GM13977 (cell line): Measurements from ENCODE around the gene SMC4.

Experiments
- DNase-seq: peaks from one replicate; pipeline ENCODE4 v3.0.0; 2012; ENCODE audit warnings: low spot score
- CTCF ChIP-seq: IDR thresholded peaks from 2 replicates; pipeline ENCODE4 v1.5.1; 2012; ENCODE audit warnings: mild to moderate bottlenecking, control low read depth; ENCODE audit not compliant: insufficient read depth; ENCODE audit errors: extremely low read depth, missing control alignments
- in situ Hi-C: fragments of 300-500 bp; cut with MboI; formaldehyde crosslinking; loops from one replicate; pipeline ENCODE4 v1.12.0; 2022; ENCODE audit warnings: low sequenced_read_pairs, low pct_unique_long_range_greater_than_20kb, mixed read lengths, inconsistent platforms; ENCODE audit not compliant: unreplicated experiment

The SMC4 gene

GRCh38 chr3:160472344-160472743 is 72.9 kb downstream of the SMC4 start:
- no peak for TF ChIP-seq CTCF
- DNase-seq = no peak
- in situ Hi-C loops = no loop called here

GRCh38 chr3:160473221-160473620 is 73.8 kb downstream of the SMC4 start:
- no peak for DNase-seq
- in situ Hi-C loops = no loop called here

GRCh38 chr3:160473978-160474377 is 74.5 kb downstream of the SMC4 start:
- in situ Hi-C loops = no loop called here
- DNase-seq = no peak
- no peak for TF ChIP-seq CTCF

More at GRCh38 chr3:160473221-160473620, 73.8 kb downstream of the SMC4 start:
- TF ChIP-seq CTCF = no peak

DNA sequence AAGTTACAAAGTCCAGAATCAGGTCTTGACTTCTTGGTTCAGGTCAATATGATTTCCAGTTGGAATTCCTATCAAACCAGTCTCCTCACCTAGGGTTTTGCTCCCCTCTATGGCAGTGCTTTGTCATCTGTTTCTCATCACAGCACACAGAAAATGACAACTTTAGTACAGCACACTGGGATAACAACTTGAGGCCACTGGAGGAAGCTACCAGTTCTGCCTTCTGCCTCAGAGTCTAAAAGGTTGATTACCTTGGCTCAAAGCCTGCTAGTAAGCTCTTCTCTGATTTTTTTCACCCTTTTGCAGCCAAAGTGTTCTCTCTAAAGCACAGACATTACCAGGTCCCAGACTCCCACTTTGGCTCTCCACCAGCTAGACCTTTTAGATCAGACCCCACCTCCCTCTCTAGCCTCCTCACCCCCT is 75.0 kb downstream of the SMC4 start:
- TF ChIP-seq CTCF = no peak
- in situ Hi-C loops = no loop called here

DNA sequence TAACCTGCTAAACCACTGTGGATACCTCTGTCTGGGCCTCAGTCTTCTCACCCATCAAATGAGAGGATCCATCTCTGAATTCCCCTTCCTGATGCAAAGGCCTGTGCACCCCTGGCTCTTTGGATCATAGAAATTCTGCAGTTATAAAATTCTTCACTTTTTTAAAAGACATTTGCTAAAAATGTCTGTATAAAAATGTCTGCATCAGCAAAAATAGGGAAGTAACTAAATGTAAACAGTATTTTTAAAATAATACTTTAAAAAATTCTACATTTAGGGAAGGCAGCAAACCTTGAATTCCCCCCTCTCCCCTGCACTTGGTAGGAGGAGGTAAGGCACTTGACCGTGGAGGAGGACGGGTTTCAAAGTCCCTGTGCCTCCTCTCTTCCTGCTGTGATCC is 75.7 kb downstream of the SMC4 start:
- in situ Hi-C loops = no loop called here
- no peak for TF ChIP-seq CTCF
- DNase-seq = no peak

More for the DNA sequence above, 75.0 kb downstream of the SMC4 start:
- DNase-seq = no peak

DNA sequence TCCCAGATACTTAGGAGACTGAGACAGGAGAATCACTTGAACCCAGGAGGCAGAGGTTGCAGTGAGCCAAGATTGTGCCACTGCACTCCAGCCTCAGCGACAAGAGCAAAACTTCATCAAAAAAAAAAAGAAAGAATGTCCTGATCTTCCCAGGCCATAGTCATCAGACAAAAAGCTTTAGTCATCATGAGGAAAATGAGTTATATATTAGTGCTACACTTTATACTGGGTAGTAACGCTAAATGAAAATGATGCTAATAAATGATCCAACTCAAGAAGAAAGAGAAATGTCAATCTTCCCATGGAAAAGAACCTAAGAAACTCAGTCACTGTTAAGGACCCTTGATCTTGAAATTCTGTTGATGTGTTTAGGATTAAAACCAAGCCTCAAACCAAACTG is 76.4 kb downstream of the SMC4 start:
- in situ Hi-C loops = no loop called here
- DNase-seq = no peak
- no peak for TF ChIP-seq CTCF

DNA sequence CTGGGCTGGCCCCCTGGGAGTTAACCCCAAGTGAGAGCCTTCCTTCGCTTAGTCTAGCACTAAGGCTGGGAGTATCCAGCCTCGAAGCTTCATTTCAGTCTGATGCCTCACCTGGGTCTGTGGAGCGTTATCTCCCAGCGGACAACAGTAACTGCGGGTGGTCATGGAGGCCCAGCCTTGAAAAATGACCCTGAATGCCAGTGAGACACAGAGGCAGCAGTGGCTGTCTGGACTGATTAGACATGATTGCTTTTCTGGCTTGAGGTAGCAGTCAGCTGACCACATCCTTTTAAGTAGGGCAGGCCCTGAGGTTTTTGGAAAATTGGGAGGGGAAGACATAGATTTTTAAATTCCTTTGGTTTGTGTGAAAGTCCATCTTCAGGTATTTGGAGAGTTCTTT is 78.3 kb downstream of the SMC4 start:
- no peak for TF ChIP-seq CTCF

More for the DNA sequence above, 78.3 kb downstream of the SMC4 start:
- in situ Hi-C loops = no loop called here
- DNase-seq = no peak
